Stimulated activated CD4-positive, alpha-beta T cell treated with anti-CD3 and anti-CD28 coated beads, TNF-alpha, amount 100 ng/mL, for 48 hours (primary cell): Measurements from ENCODE around the gene MUC20.
A peak's percentile ranks its signal among the peaks of the same experiment; 100 is the strongest.
"Not testable (repeated sequence)": the region's sequence is repeated elsewhere in the genome, so short reads cannot be mapped to it uniquely, and the experiment has no call there.

Experiments used
- DNase-seq, 3 donors: peaks; one replicate each; pipeline ENCODE4 v3.0.0-alpha.2; 2020; ENCODE audit warnings: low read depth in 3 of 3

MUC20 gene

DNA sequence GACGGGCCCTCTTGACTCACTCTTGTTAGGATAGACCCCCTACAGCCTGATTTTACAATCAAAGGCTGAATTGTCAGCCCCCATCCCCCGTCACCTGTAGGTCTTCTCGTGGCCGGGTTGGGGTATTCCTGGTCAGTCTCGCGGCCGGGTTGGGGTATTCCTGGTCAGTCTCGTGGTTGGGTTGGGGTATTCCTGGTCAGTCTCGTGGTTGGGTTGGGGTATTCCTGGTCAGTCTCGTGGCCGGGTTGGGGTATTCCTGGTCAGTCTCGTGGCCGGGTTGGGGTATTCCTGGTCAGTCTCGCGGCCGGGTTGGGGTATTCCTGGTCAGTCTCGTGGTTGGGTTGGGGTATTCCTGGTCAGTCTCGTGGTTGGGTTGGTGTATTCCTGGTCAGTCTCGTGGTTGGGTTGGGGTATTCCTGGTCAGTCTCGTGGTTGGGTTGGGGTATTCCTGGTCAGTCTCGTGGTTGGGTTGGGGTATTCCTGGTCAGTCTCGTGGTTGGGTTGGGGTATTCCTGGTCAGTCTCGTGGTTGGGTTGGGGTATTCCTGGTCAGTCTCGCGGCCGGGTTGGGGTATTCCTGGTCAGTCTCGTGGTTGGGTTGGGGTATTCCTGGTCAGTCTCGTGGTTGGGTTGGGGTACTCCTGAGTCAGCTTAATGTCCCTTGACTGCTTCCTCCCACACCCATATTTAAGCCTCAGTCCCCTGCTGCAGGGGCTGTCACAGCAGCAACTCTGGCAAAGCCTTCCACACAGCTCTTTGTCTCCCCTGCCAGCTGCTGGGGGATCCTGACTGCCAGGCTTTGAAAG lies 50.3 kb downstream of the MUC20 start:
- DNase-seq: not testable (repeated sequence)

DNA sequence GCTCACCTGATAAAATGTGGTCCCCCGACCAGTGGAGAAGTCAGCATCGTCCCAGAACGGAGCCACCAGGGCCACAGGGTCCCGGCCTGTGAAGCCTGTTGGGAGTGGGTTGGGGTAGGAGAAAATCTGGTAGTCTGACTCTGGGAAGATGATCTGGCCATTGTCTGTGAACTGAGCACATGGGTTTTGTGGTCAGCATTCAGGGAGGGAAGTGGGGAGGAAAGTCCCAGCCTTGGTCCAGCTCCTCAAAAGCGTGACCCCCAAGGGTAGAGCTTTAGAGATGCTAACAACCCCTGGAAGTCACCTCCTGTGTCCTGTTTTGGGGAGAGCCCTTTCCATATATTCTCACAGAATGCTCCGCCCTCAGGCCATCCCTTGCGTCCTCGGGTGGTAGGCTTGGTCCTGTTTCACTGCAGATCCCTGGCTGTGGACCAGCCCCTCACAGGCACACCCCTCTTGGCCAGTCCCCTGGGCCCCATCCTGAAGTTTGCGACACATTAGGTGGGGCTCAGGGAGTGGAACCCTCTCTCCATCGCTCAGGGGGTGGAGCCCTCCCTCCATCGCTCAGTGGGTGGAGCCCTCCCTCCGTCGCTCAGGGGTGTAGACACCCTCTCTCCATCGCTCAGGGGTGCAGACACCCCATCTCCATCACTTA lies 51.0 kb downstream of the MUC20 start:
- no peak for DNase-seq

DNA sequence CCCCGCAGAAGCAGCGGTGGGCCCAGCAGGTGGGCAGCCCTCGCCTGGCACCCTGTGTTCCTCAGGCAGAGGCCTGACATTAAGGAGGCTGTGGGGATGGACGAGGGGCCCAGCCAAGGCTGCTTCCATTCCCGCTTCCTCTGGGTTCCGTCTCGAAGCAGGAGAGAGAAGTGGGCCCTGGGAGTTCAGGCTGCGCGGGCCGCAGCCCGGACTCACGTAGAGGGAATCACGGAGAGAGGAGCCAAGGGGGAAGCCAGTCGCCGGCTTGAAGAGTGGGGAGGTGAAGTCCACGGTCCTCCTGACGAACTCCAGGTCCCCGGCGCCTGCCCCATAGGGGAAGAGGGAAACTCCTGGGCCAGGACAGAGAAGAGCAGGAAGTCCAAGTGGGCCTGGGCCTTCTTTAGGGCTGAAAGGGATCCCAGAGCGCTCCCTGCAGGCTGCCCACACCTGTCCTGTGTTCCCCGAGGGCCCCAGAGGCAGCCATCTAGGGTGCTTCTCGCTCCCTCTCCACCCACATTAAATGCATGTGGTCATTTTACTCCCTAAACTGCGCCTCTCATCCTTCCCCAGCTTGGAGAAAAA lies 53.3 kb downstream of the MUC20 start:
- DNase-seq: no peak

DNA sequence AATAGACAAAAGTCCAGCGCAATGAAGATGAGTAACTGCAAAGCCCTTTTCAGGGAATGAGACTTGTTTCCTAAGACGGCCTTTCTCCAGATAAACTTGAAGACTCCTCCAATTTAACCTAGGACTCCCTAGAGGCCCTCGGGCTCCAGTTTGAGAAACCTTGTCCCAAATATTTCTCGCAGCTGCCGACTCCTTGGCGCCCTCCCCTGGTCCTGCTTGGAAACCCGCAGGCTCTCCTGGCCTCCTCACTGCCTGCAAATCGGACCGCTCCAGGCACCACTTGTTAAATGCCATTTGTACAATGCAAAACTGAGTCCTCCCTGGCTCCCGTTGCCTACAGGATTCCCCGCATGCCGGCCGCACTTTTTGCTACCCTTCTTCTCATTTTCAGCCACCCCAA lies 54.1 kb downstream of the MUC20 start:
- DNase-seq: peak in 1 of 3 donors; percentile 19

DNA sequence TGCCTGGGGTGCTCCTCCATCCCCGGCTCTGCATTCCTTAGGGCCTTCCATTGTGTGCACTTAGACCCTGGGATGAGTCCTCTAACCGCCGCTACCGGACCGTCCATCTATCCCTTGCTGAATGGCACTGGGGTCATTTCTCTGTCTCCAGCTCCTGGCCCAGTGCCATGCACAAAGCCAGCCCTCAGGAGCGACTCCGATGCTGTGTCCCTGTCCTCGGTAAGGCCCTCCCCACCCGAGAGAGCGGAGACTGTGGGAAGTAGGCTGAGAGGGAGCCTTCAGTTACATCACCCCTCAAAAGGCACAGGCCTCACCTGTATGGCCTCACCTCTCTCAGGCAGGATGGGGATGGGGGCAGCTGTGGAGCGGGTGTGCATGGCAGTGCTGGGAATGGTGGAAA lies 57.2 kb downstream of the MUC20 start:
- no peak for DNase-seq

DNA sequence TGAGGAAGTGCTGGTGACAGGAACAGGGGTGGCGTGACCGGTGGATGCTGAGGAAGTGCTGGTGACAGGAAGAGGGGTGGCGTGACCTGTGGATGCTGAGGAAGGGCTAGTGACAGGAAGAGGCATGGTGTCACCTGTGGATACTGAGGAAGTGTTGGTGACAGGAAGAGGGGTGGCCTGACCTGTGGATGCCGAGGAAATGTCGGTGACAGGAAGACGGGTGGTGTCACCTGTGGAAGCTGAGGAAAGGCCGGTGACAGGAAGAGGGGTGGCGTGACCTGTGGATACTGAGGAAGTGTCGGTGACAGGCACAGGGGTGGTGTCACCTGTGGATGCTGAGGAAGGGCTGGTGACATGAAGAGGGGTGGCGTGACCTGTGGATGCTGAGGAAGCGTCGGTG lies 60.5 kb downstream of the MUC20 start:
- DNase-seq: not testable (repeated sequence)
